ENCODE results near the gene HMSD.
"Not testable (repeated sequence)": the region's sequence is repeated elsewhere in the genome, so short reads cannot be mapped to it uniquely, and the experiment has no call there.

The HMSD gene, protein sequence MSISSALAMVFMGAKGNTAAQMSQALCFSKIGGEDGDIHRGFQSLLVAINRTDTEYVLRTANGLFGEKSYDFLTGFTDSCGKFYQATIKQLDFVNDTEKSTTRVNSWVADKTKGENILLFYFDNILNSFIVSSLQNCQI

GRCh38 chr18:63949068-63949737, at the start of gene HMSD:
HMSD (plus strand) TSS chr18:63949301; CDS start chr18:63953456, 4,155 bp downstream.
- no peak for DNase-seq (ENCODE audit: low read depth in 2 of 2)

DNA sequence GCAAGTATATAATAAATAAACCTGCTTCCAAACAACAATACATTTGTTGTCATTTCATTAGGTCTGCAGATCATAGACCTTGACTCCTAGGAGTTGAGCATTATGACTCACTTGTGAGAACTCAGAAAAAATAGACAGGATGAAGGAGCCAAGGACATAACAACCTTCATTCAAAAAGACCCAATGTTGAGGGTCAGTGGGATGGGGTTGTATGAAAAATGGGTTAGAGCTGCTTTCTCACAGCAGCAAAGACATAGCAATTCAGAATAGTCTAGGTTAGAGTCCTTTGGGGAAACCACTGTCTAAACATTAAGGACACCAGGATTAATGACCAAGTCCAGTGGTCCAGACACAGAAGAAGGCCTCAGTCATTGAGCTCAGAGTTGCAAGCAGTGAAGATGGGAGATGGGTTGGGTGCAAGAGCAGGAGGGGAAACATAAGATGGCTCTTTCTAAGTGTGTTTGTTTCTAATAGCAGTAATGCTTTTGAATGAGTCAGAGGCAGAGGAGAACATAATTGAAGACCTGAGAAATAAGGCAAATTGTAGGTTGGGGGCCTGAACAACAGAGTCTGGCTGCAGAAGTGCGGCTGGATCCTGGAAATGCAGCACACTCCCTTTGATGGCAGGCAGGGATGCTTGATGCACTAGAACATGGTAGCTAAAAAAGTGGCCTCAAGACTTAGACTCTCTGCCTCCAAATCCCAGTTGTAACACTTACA, 45.1 kb upstream of the HMSD start:
- DNase-seq (ENCODE audit: low read depth in 2 of 2): no peak

DNA sequence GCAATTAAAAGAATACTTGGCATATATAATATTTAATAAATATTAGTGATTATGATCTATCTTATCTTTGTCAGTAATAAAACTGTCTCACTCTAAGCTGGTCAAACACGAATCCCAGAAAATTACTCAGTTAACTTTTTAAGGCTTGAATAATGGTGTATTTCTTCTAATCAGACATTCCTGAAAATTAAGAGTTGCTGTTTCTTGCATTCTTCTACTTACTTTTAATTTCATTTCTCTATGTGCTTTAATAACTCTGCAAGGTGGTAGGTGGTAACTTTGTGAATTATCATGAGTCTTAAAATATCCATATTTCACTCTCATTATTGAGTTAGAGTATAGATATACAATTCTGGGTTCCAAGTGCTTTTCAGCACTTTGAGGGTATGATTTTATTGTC, 44.4 kb upstream of the HMSD start:
- no peak for DNase-seq (ENCODE audit: low read depth in 2 of 2)

DNA sequence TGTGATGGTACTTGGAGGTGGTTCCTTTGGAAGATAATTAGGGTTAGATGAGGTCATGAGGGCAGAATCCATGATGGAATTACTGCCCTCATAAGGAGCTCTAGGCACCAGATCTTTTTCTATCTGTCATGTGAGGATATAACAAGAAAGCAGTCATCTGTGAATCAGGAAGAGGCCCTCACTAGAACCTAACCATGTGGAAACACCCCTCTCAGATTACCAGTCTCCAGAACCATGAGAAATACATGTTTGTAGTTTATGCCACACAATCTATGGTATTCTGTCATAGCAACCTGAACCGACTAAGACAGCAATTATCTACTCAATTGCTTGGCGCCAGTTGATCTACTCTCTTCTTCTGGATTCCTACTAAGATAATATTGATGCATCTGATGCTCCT, 43.7 kb upstream of the HMSD start:
- no peak for DNase-seq (ENCODE audit: low read depth in 2 of 2)

- no peak for DNase-seq (ENCODE audit: low read depth in 2 of 2)
Observed at GRCh38 chr18:63906056-63906455, 43.0 kb upstream of the HMSD start.

DNA sequence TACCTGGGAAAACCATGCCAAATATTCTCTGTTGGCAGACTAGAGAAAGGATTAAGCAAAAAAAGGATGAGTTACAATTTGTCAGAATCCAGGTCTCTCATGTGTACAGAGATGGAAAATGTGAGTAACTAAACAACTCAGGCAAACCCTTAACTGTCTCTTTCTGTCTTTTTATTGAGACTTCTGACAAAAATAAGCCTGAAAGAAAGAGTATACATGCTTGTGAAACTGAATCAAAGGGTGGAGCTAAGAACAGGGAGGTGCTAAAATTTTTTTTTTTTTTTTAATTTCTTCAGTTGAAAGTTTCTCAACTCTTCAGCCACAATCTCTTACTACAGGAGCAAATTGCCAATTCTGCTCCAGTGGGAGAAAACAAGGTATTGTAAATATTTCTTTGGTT, 41.4 kb upstream of the HMSD start, which contains the start of gene SERPINB10:
Gene SERPINB10, plus strand, starts transcription at position 295 of the 400 bp plus-strand sequence. CDS start 7,553 bp downstream, outside the sequence.
- DNase-seq (ENCODE audit: low read depth in 2 of 2): no peak

- no peak for DNase-seq (ENCODE audit: low read depth in 2 of 2)
Observed at GRCh38 chr18:63908858-63909257, 40.2 kb upstream of the HMSD start.

DNA sequence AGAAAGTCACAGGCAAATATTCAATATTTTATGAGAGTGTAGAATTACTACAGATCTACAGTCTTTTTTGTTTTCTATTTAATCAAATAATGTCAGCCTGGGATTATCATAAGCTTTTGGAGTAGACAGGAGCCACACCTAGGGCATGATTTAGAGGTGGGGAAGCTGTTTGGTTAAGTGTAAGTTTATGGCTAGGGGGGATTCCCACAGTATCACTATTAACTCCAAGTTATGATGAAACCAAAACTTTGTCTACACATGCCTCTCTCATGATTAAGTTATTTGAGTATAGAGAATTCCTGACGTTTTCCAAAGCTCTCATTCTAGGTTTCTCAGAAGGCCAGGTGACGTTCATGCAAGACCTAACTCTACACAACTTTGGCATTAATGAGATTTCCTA, 39.2 kb upstream of the HMSD start:
- DNase-seq (ENCODE audit: low read depth in 2 of 2): no peak

DNA sequence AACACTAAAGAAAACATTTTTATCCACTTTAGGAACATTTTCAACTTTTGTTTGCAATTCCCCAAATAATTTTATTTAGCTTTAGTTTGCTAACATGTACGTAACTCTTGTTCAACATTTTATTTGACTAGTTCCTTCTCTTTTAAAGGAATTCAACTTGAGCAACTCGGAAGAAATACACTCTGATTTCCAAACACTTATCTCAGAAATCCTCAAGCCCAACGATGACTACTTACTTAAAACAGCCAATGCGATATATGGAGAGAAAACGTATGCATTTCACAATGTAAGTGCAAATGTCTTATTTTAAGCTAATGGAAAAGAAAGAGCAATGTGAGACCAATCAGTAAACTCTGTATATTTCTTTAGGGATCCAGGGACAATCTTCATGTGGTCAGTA, 31.3 kb upstream of the HMSD start:
- DNase-seq (ENCODE audit: low read depth in 2 of 2): no peak

GRCh38 chr18:63922049-63922448, 27.1 kb upstream of the HMSD start:
- no peak for DNase-seq (ENCODE audit: low read depth in 2 of 2)

DNA sequence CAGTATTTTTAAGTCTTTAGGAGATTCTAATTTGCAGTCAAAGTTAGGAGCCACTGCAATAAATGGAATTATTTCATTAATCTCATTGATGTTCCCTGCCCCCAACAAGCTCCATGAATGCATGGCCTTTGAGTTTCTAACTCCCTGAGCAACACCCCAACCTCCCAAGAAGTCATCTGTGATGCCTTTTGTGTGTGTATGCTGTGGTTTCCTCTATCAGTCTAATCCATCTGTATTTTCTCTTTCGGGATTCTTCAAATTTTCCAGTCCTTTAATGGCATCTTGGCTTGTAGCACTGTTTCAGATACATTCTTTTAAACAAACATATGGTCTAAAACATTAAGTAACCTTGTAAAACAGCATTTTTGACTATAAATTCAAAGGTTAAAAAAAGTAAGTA, 24.6 kb upstream of the HMSD start:
- DNase-seq (ENCODE audit: low read depth in 2 of 2): no peak

GRCh38 chr18:63928331-63928730, 20.8 kb upstream of the HMSD start:
- DNase-seq (ENCODE audit: low read depth in 2 of 2): no peak

GRCh38 chr18:63929369-63929768, 19.7 kb upstream of the HMSD start:
- DNase-seq (ENCODE audit: low read depth in 2 of 2): not testable (repeated sequence)

DNA sequence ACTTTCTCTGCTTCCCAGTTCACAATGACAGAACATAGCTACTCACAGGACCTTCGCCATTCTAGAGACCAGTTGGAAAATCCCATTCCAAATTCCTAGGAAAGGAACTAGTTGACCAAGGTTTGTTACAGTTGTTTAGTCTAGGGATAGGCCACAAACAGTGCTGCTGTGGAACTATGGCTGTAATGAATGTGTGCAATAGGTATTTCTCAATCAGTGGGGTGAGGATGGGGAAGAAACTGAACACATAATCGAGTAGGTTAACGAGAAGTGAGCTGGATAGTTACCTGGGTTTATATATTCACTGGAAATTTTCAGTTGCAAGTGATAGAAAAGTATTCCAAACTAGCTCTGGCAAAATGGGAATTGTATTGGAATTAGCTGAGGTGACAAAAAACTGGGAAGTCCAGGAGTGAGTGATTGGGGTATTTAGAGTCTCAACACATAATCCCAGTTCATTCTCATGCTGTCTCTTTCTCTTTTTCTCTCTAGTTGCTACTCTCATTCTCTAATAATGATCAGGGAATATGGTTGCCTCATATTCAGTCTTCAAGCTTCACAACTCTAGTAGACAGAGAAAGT, 18.2 kb upstream of the HMSD start:
- no peak for DNase-seq (ENCODE audit: low read depth in 2 of 2)

- DNase-seq (ENCODE audit: low read depth in 2 of 2): peak in 1 of 2 donors; percentile 20
Observed at GRCh38 chr18:63936156-63936931, 12.8 kb upstream of the HMSD start.

DNA sequence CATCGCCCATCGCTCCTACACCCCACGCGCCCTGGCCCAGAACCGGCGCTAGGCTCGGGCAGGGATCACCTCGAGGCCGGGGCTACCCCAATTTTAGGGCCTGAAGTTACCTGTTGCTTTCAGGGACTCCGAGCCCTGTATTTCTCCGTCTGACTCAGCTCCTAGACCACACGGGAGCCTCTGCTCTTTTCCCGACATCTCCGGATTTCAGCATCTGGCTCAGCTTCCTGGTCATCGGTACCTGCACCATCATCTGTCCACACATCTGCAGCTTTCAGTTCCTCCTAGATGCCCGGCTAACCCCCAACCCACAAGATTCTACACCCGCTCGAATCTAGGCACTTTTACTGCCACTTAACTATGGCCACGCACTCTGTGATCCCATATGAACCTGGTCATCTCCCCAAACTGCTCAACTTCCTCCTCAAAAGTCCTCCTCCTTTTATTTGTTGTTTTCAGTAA, 12.1 kb upstream of the HMSD start:
- no peak for DNase-seq (ENCODE audit: low read depth in 2 of 2)

DNA sequence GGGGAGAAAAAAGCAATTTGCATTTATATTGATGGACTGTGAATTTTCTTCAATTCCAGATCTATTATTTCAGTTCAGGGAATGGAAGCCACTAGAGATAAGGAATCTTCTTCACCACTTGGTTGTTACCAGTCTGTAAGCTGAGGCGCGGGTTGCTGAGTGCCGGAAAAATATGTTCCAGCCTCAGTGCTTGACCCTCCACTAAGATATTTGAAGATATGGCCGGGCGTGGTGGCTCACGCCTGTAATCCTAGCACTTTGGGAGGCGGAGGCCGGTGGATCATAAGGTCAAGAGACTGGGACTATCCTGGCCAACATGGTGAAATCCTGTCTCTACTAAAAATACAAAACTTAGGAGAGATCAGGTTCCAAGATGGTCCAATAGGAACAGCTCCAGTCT, 9.1 kb upstream of the HMSD start:
- no peak for DNase-seq (ENCODE audit: low read depth in 2 of 2)

DNA sequence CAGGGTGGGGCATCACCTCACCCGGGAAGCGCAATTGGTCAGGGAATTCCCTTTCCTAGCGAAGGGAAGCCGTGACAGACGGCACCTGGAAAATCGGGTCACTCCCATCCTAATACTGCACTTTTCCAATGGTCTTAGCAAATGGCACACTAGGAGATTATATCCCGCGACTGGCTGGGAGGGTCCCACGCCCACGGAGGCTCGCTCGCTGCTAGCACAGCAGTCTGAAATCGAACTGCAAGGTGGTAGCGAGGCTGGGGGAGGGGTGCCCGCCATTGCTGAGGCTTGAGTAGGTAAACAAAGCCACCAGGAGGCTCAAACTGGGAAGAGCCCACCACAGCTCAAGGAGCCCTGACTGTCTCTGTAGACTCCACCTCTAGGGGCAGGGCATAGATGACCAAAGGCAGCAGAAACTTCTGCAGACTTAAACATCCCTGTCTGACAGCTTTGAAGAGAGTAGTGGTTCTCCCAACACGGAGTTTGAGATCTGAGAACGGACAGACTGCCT, 8.5 kb upstream of the HMSD start:
- not testable (repeated sequence) for DNase-seq (ENCODE audit: low read depth in 2 of 2)

DNA sequence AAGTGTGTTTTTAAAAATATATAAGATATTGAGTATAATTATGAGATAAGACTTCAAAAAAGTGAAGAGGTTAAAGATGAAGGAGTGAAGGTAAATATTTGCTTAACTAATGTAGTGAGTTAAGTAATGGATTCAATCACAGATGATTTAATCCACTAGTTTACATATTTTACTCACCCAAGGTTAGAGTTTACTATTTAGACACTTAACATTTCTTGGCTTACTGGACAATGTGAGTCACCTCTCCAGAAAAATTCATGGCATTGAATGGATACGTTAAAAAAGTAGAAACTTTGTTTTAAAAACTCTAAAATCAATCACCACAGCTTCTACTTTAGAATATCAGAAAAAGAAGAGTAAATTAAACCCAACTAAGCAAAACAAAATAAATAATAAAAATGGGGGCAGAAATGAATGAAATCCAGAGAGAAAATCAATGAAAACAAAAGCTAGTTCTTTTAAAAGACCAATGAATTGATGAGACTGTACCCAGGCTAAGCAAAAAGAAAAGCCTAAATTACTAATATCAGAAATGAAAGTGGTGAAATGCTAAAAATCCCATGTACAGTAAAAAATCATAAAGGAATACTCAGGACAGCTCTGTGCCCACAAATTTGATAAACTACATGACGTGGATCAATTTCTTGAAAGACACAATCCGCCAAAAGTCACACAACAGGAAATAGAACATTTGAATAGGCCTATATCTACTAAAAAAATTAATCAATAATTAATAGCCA, 1.9 kb upstream of the HMSD start:
- DNase-seq (ENCODE audit: low read depth in 2 of 2): no peak

- no peak for DNase-seq (ENCODE audit: low read depth in 2 of 2)
Observed at GRCh38 chr18:63951302-63951705, 2.2 kb downstream of the HMSD start.

GRCh38 chr18:63953811-63954210, 4.7 kb downstream of the HMSD start:
- DNase-seq (ENCODE audit: low read depth in 2 of 2): no peak

Measured in stimulated activated CD8-positive, alpha-beta memory T cell treated with anti-CD3 and anti-CD28 coated beads, Interleukin-7, amount 100 ng/mL, for 1 hour (primary cell).